ENCODE results near the gene ZMYND8.

ZMYND8 gene

GRCh38 chr20:47358672-47359529, 2.4 kb upstream of the ZMYND8 start:
- DNase-seq (ENCODE audit: extremely low read depth, low read depth) = peak; percentile 84
- no peak for TF ChIP-seq CTCF (IDR thresholded peaks at IDR 0.05; ENCODE audit: low read depth, low read length)

GRCh38 chr20:47358039-47358671, 1.7 kb upstream of the ZMYND8 start:
- DNase-seq (ENCODE audit: extremely low read depth, low read depth) = no peak
- TF ChIP-seq CTCF (IDR thresholded peaks at IDR 0.05; ENCODE audit: low read depth, low read length) = no peak

GRCh38 chr20:47357296-47358038, 968 bp upstream of the ZMYND8 start:
- DNase-seq (ENCODE audit: extremely low read depth, low read depth) = peak; percentile 59
- no peak for TF ChIP-seq CTCF (IDR thresholded peaks at IDR 0.05; ENCODE audit: low read depth, low read length)

- TF ChIP-seq CTCF (IDR thresholded peaks at IDR 0.05; ENCODE audit: low read depth, low read length) = no peak
- no peak for DNase-seq (ENCODE audit: extremely low read depth, low read depth)
Measured at GRCh38 chr20:47356220-47356525, 326 bp downstream of the ZMYND8 start.

- no peak for DNase-seq (ENCODE audit: extremely low read depth, low read depth)
- TF ChIP-seq CTCF (IDR thresholded peaks at IDR 0.05; ENCODE audit: low read depth, low read length) = no peak
Measured at GRCh38 chr20:47355489-47356219, 845 bp downstream of the ZMYND8 start.

GRCh38 chr20:47354714-47355488, 1.6 kb downstream of the ZMYND8 start:
- no peak for DNase-seq (ENCODE audit: extremely low read depth, low read depth)
- no peak for TF ChIP-seq CTCF (IDR thresholded peaks at IDR 0.05; ENCODE audit: low read depth, low read length)
